Measurements from ENCODE around the gene SLC12A7.
"Not testable (repeated sequence)": the region's sequence is repeated elsewhere in the genome, so short reads cannot be mapped to it uniquely, and the experiment has no call there.

SLC12A7 gene

GRCh38 chr5:1111727-1112289, at the start of gene SLC12A7:
Gene SLC12A7 (minus strand): TSS chr5:1112063. CDS start chr5:1111991, 72 bp downstream.
- DNase-seq = peak; percentile 54

- peak; percentile 58 for DNase-seq
Observed at GRCh38 chr5:1161108-1161832, 49.4 kb upstream of the SLC12A7 start.

GRCh38 chr5:1159774-1160406, 48.0 kb upstream of the SLC12A7 start:
- DNase-seq = no peak

GRCh38 chr5:1159341-1159675, 47.4 kb upstream of the SLC12A7 start:
- DNase-seq = no peak

GRCh38 chr5:1158647-1159340, 46.9 kb upstream of the SLC12A7 start:
- no peak for DNase-seq

GRCh38 chr5:1157461-1157986, 45.7 kb upstream of the SLC12A7 start:
- not testable (repeated sequence) for DNase-seq

GRCh38 chr5:1156754-1157460, 45.0 kb upstream of the SLC12A7 start:
- no peak for DNase-seq

- peak; percentile 67 for DNase-seq
Observed at GRCh38 chr5:1156033-1156753, 44.3 kb upstream of the SLC12A7 start.

GRCh38 chr5:1155191-1156032, 43.5 kb upstream of the SLC12A7 start:
- DNase-seq = peak; percentile 67

GRCh38 chr5:1153428-1153827, 41.6 kb upstream of the SLC12A7 start:
- DNase-seq = peak; percentile 23

GRCh38 chr5:1152771-1153282, 41.0 kb upstream of the SLC12A7 start:
- peak; percentile 65 for DNase-seq

GRCh38 chr5:1152156-1152555, 40.3 kb upstream of the SLC12A7 start:
- DNase-seq = no peak

GRCh38 chr5:1151316-1151715, 39.5 kb upstream of the SLC12A7 start:
- DNase-seq = peak; percentile 31

- DNase-seq = no peak
Observed at GRCh38 chr5:1150866-1151265, 39.0 kb upstream of the SLC12A7 start.

- DNase-seq = no peak
Observed at GRCh38 chr5:1144638-1145396, 33.0 kb upstream of the SLC12A7 start.

GRCh38 chr5:1144089-1144488, 32.2 kb upstream of the SLC12A7 start:
- DNase-seq = no peak

GRCh38 chr5:1143670-1143951, 31.7 kb upstream of the SLC12A7 start:
- DNase-seq = no peak

- DNase-seq = no peak
Observed at GRCh38 chr5:1142886-1143669, 31.2 kb upstream of the SLC12A7 start.

- peak; percentile 56 for DNase-seq
Observed at GRCh38 chr5:1141834-1142233, 30.0 kb upstream of the SLC12A7 start.

- no peak for DNase-seq
Observed at GRCh38 chr5:1140818-1141189, 28.9 kb upstream of the SLC12A7 start.
